Nephron (organoid): Measurements from ENCODE around the gene ARHGEF4.
A peak's percentile ranks its signal among the peaks of the same experiment; 100 is the strongest.

Source experiments
- H3K27ac Mint-ChIP-seq, 3 experiments: 2 replicates each; pipeline ENCODE4 v1.8.0; 2020; ENCODE audit warnings: mixed read lengths in 3 of 3, mild to moderate bottlenecking in 2 of 3, moderate library complexity in 1 of 3
- H3K27me3 Mint-ChIP-seq: 2 replicates; pipeline ENCODE4 v1.8.0; 2021; ENCODE audit warnings: low read depth, mild to moderate bottlenecking, moderate library complexity, mixed read lengths
- H3K36me3 Mint-ChIP-seq: 2 replicates; pipeline ENCODE4 v1.8.0; 2020; ENCODE audit warnings: low read depth, mixed read lengths
- H3K4me1 Mint-ChIP-seq: 2 replicates; pipeline ENCODE4 v1.8.0; 2020; ENCODE audit warnings: mixed read lengths
- H3K4me3 Mint-ChIP-seq, 3 experiments: 2 replicates each; pipeline ENCODE4 v1.8.0; 2020; ENCODE audit warnings: mild to moderate bottlenecking in 3 of 3, mixed read lengths in 3 of 3, moderate library complexity in 2 of 3
- H3K9me3 Mint-ChIP-seq: 2 replicates; pipeline ENCODE4 v1.8.0; 2020; ENCODE audit warnings: mixed read lengths
- CTCF ChIP-seq, 3 experiments: fragments of 200-600 bp; sonication (generic); IDR thresholded peaks; one replicate each; pipeline ENCODE4 v1.5.0; 2021; ENCODE audit warnings: antibody characterized with exemption in 3 of 3; ENCODE audit not compliant: unreplicated experiment in 3 of 3

Gene ARHGEF4

GRCh38 chr2:131035112-131035825 is 198.6 kb downstream of the ARHGEF4 start:
- Mint-ChIP-seq H3K9me3 (no peaks in the 10 kb centered on the region), H3K4me1 (peaks cover 6% of the 10 kb centered on the region), H3K4me3 (peak overlapping the region; percentile 72 to 82 (median 80)), H3K36me3 (no peaks in the 10 kb centered on the region), H3K27me3 (peaks cover 17% of the 10 kb centered on the region), H3K27ac (no peak overlapping the region)
- no peak for TF ChIP-seq CTCF (IDR thresholded peaks at IDR 0.05; ENCODE audit: unreplicated experiment in 3 of 3)

- TF ChIP-seq CTCF (IDR thresholded peaks at IDR 0.05; ENCODE audit: unreplicated experiment in 3 of 3): no peak
- H3K27me3 Mint-ChIP-seq: peaks cover 17% of the 10 kb centered on the region
- peak overlapping the region; percentile 72 to 82 (median 80) for H3K4me3 Mint-ChIP-seq
- no peak overlapping the region for H3K27ac Mint-ChIP-seq
- no peaks in the 10 kb centered on the region for H3K9me3 Mint-ChIP-seq
- H3K36me3 Mint-ChIP-seq: no peaks in the 10 kb centered on the region
- H3K4me1 Mint-ChIP-seq: peaks cover 6% of the 10 kb centered on the region
Measured at GRCh38 chr2:131035826-131036231, 199.1 kb downstream of the ARHGEF4 start.

GRCh38 chr2:131036269-131036668 is 199.6 kb downstream of the ARHGEF4 start:
- Mint-ChIP-seq H3K36me3 (no peaks in the 10 kb centered on the region), H3K4me3 (peak overlapping the region; percentile 72 to 82 (median 80))

GRCh38 chr2:131036696-131037397 is 200.1 kb downstream of the ARHGEF4 start:
- peaks cover 6% of the 10 kb centered on the region for H3K4me1 Mint-ChIP-seq
- no peaks in the 10 kb centered on the region for H3K9me3 Mint-ChIP-seq
- peak overlapping the region; percentile 58 to 75 (median 73) for H3K4me3 Mint-ChIP-seq
- H3K27ac Mint-ChIP-seq: no peak overlapping the region
- H3K36me3 Mint-ChIP-seq: no peaks in the 10 kb centered on the region
- H3K27me3 Mint-ChIP-seq: peaks cover 17% of the 10 kb centered on the region
- no peak for TF ChIP-seq CTCF (IDR thresholded peaks at IDR 0.05; ENCODE audit: unreplicated experiment in 3 of 3)

More at GRCh38 chr2:131036269-131036668, 199.6 kb downstream of the ARHGEF4 start:
- no peak for TF ChIP-seq CTCF (IDR thresholded peaks at IDR 0.05; ENCODE audit: unreplicated experiment in 3 of 3)
- no peaks in the 10 kb centered on the region for H3K9me3 Mint-ChIP-seq
- H3K27ac Mint-ChIP-seq: no peak overlapping the region
- H3K4me1 Mint-ChIP-seq: peaks cover 6% of the 10 kb centered on the region
- peaks cover 17% of the 10 kb centered on the region for H3K27me3 Mint-ChIP-seq

- peaks cover 6% of the 10 kb centered on the region for H3K4me1 Mint-ChIP-seq
- H3K27ac Mint-ChIP-seq: no peak overlapping the region
- peaks cover 17% of the 10 kb centered on the region for H3K27me3 Mint-ChIP-seq
- H3K4me3 Mint-ChIP-seq: peak overlapping the region in 1 of 3 experiments; percentile 43
- H3K9me3 Mint-ChIP-seq: no peaks in the 10 kb centered on the region
- no peaks in the 10 kb centered on the region for H3K36me3 Mint-ChIP-seq
- TF ChIP-seq CTCF (IDR thresholded peaks at IDR 0.05; ENCODE audit: unreplicated experiment in 3 of 3): no peak
Measured at GRCh38 chr2:131037398-131038257, 200.9 kb downstream of the ARHGEF4 start.
